H1 (cell line): ENCODE results near the gene GLG1. TPM values are rescaled to one million over a fixed set of nuclear protein-coding genes. Genes with fewer than 3 reads are reported as not detected.

Experiments
- CTCF ChIA-PET: fragments of 300-600 bp; sonication (Branson Sonifier 250); formaldehyde crosslinking; loops from one replicate; lab custom pipeline; 2021; ENCODE audit not compliant: partially characterized antibody; lab: Charles Lee
- POLR2A ChIA-PET: fragments of 300-600 bp; sonication (Branson Sonifier 250); formaldehyde crosslinking; loops from one replicate; lab custom pipeline; 2021; ENCODE audit warnings: inconsistent platforms; ENCODE audit not compliant: partially characterized antibody; lab: Charles Lee
- DNase-seq, 2 experiments: peaks; one replicate each; pipeline versions ENCODE4 v3.0.0 to v3.0.0-alpha.2; 2010 to 2022; ENCODE audit warnings: low spot score in 2 of 2, low read depth in 1 of 2, mixed read lengths in 1 of 2
- FAIRE-seq: peaks from 2 replicates; lab custom pipeline; 2011; peaks lifted over from hg19 to GRCh38; lab: Jason Lieb, UNC
- H2AFZ ChIP-seq: 2 replicates; pipeline ENCODE4 v1.8.1; 2012; ENCODE audit warnings: low read length, inconsistent platforms
- H2AK5ac ChIP-seq: 2 replicates; pipeline ENCODE4 v1.6.1; 2013; ENCODE audit warnings: low read depth, low read length
- H2BK120ac ChIP-seq: replicated peaks from 2 replicates; pipeline ENCODE3; 2013; ENCODE audit warnings: low read depth, low read length, inconsistent platforms
- H2BK12ac ChIP-seq: 2 replicates; pipeline ENCODE4 v1.6.1; 2013; ENCODE audit warnings: low read depth, low read length
- H2BK15ac ChIP-seq: 2 replicates; pipeline ENCODE4 v1.6.1; 2013; ENCODE audit warnings: low read length
- H2BK20ac ChIP-seq: 2 replicates; pipeline ENCODE4 v1.6.1; 2013; ENCODE audit warnings: low read length
- H2BK5ac ChIP-seq: 2 replicates; pipeline ENCODE4 v1.6.1; 2013; ENCODE audit warnings: low read depth, low read length
- H3K14ac ChIP-seq: 2 replicates; pipeline ENCODE4 v1.6.1; 2013; ENCODE audit warnings: inconsistent platforms; ENCODE audit not compliant: insufficient read length
- H3K18ac ChIP-seq: 2 replicates; pipeline ENCODE4 v1.6.1; 2013; ENCODE audit warnings: low read length; ENCODE audit errors: extremely low read depth
- H3K23ac ChIP-seq: 2 replicates; pipeline ENCODE4 v1.6.1; 2013; ENCODE audit warnings: inconsistent platforms; ENCODE audit not compliant: insufficient read length
- H3K23me2 ChIP-seq: 2 replicates; pipeline ENCODE4 v1.6.1; 2013; ENCODE audit warnings: low read depth, low read length
- H3K27ac ChIP-seq: 2 replicates; pipeline ENCODE4 v1.6.1; 2011; ENCODE audit warnings: low read depth, low read length, inconsistent platforms
- H3K27me3 ChIP-seq, 4 experiments: replicated peaks in 1 of 4; 1 replicate in 1 of 4; 2 replicates in 3 of 4; pipeline versions ENCODE4 v1.6.1 to v1.8.1; 2011 to 2013; ENCODE audit warnings: low read length in 3 of 4, mild to moderate bottlenecking in 3 of 4, inconsistent platforms in 2 of 4, mixed read lengths in 2 of 4, moderate library complexity in 1 of 4; ENCODE audit not compliant: control insufficient read depth in 3 of 4, insufficient read depth in 3 of 4; ENCODE audit errors: extremely low read depth in 1 of 4
- H3K36me3 ChIP-seq, 4 experiments: 2 replicates each; pipeline versions ENCODE4 v1.6.1 to v1.8.1; 2011 to 2013; ENCODE audit warnings: mild to moderate bottlenecking in 4 of 4, low read length in 3 of 4, moderate library complexity in 2 of 4, control low read depth in 1 of 4, inconsistent platforms in 1 of 4; ENCODE audit not compliant: insufficient read depth in 4 of 4, control insufficient read depth in 2 of 4
- H3K4ac ChIP-seq: replicated peaks from 2 replicates; pipeline ENCODE3; 2013; ENCODE audit warnings: low read length, low read depth, mixed read lengths, inconsistent platforms; ENCODE audit not compliant: insufficient read length
- H3K4me1 ChIP-seq, 4 experiments: replicated peaks in 1 of 4; 1 replicate in 1 of 4; 2 replicates in 3 of 4; pipeline versions ENCODE4 v1.6.1 to v1.8.1; 2011 to 2013; ENCODE audit warnings: low read length in 3 of 4, inconsistent platforms in 2 of 4, mixed read lengths in 1 of 4; ENCODE audit not compliant: insufficient read depth in 4 of 4, control insufficient read depth in 3 of 4
- H3K4me2 ChIP-seq, 2 experiments: 2 replicates each; pipeline versions ENCODE4 v1.6.1 to v1.8.1; 2011 to 2013; ENCODE audit warnings: low read depth in 2 of 2, low read length in 2 of 2, control low read depth in 1 of 2, inconsistent platforms in 1 of 2, mild to moderate bottlenecking in 1 of 2; ENCODE audit not compliant: insufficient read depth in 1 of 2
- H3K4me3 ChIP-seq, 4 experiments: fragments of 200-600, 300-600 bp in 1 of 4; sonication (generic), shearing (Covaris generic), sonication (Bioruptor Twin) in 1 of 4; 2 replicates each; pipeline versions ENCODE4 v1.5.1 to v1.8.1; 2011 to 2016; ENCODE audit warnings: low read length in 4 of 4, low read depth in 3 of 4, control low read depth in 2 of 4, inconsistent platforms in 2 of 4, mild to moderate bottlenecking in 2 of 4, mixed read lengths in 1 of 4, moderate library complexity in 1 of 4; ENCODE audit not compliant: insufficient read depth in 2 of 4; ENCODE audit errors: extremely low read depth in 1 of 4
- H3K56ac ChIP-seq: replicated peaks from 2 replicates; pipeline ENCODE3; 2013; ENCODE audit warnings: low read depth, mild to moderate bottlenecking, mixed read lengths, low read length, inconsistent platforms; ENCODE audit not compliant: insufficient read length
- H3K79me1 ChIP-seq: 2 replicates; pipeline ENCODE4 v1.6.1; 2013; ENCODE audit warnings: low read depth, low read length, control low read depth
- H3K79me2 ChIP-seq, 2 experiments: 2 replicates each; pipeline versions ENCODE4 v1.6.1 to v1.8.1; 2012 to 2013; ENCODE audit warnings: low read length in 2 of 2, mild to moderate bottlenecking in 2 of 2, inconsistent platforms in 1 of 2; ENCODE audit not compliant: insufficient read depth in 2 of 2, control insufficient read depth in 1 of 2
- H3K9ac ChIP-seq, 4 experiments: replicated peaks in 1 of 4; 1 replicate in 1 of 4; 2 replicates in 3 of 4; pipeline versions ENCODE4 v1.6.1 to v1.8.1; 2011 to 2013; ENCODE audit warnings: low read depth in 3 of 4, low read length in 3 of 4, control low read depth in 2 of 4, mild to moderate bottlenecking in 2 of 4, moderate library complexity in 2 of 4, inconsistent platforms in 1 of 4; ENCODE audit errors: extremely low read depth in 1 of 4
- H3K9me3 ChIP-seq, 2 experiments: 2 replicates each; pipeline versions ENCODE4 v1.6.1 to v1.8.1; 2012 to 2013; ENCODE audit warnings: mild to moderate bottlenecking in 2 of 2, moderate library complexity in 2 of 2, control low read depth in 1 of 2, inconsistent platforms in 1 of 2, low read depth in 1 of 2, low read length in 1 of 2, mixed read lengths in 1 of 2; ENCODE audit not compliant: insufficient read depth in 2 of 2
- H4K20me1 ChIP-seq, 2 experiments: replicated peaks in 1 of 2; 2 replicates each; pipeline versions ENCODE3 to v1.8.1; 2011 to 2013; ENCODE audit warnings: inconsistent platforms in 2 of 2, low read length in 2 of 2, mild to moderate bottlenecking in 1 of 2; ENCODE audit not compliant: insufficient read depth in 2 of 2, control insufficient read depth in 1 of 2
- H4K5ac ChIP-seq: 2 replicates; pipeline ENCODE4 v1.6.1; 2013; ENCODE audit warnings: low read length, low read depth, mixed read lengths, inconsistent platforms; ENCODE audit not compliant: insufficient read length
- H4K8ac ChIP-seq: 2 replicates; pipeline ENCODE4 v1.8.0; 2013; ENCODE audit warnings: mild to moderate bottlenecking, moderate library complexity, low read length, inconsistent platforms; ENCODE audit not compliant: insufficient read depth; ENCODE audit errors: extremely low read depth
- H4K91ac ChIP-seq: replicated peaks from 2 replicates; pipeline ENCODE3; 2013; ENCODE audit warnings: low read length, mixed read lengths, inconsistent platforms; ENCODE audit not compliant: insufficient read length
- BRCA1 ChIP-seq: IDR thresholded peaks from 2 replicates; pipeline ENCODE4 v1.6.1; 2012; ENCODE audit warnings: low read depth, low read length, improper control_type of control experiment
- CHD2 ChIP-seq: IDR thresholded peaks from 2 replicates; pipeline ENCODE4 v1.6.1; 2012; ENCODE audit warnings: low read length, improper control_type of control experiment
- EZH2 ChIP-seq: fragments of 200-600 bp; sonication (generic); IDR thresholded peaks from 2 replicates; pipeline ENCODE4 v1.7.1; 2012; ENCODE audit warnings: low read depth, mild to moderate bottlenecking, moderate library complexity, low read length, inconsistent platforms; ENCODE audit not compliant: severe bottlenecking
- FOSL1 ChIP-seq: IDR thresholded peaks from 2 replicates; pipeline ENCODE4 v1.6.1; 2011; ENCODE audit warnings: mild to moderate bottlenecking, low read depth, low read length, moderate library complexity; ENCODE audit not compliant: insufficient read depth
- HDAC2 ChIP-seq, 2 experiments: fragments of 300-600 bp in 1 of 2; sonication (generic) in 1 of 2; IDR thresholded peaks; 2 replicates each; pipeline ENCODE4 v1.6.1; 2011 to 2012; ENCODE audit warnings: low read depth in 2 of 2, low read length in 2 of 2, mild to moderate bottlenecking in 2 of 2, moderate library complexity in 2 of 2, borderline replicate concordance in 1 of 2, inconsistent platforms in 1 of 2
- HDAC6 ChIP-seq: IDR thresholded peaks from one replicate; pipeline ENCODE4 v1.7.1; 2012; ENCODE audit warnings: low read depth, mild to moderate bottlenecking, inconsistent platforms, low read length, moderate library complexity
- KDM4A ChIP-seq: IDR thresholded peaks from one replicate; pipeline ENCODE4 v1.7.1; 2012; ENCODE audit warnings: low read depth, mild to moderate bottlenecking, moderate library complexity, low read length, inconsistent platforms; ENCODE audit not compliant: severe bottlenecking
- PHF8 ChIP-seq: fragments of 200-600 bp; sonication (generic); conservative IDR thresholded peaks from 2 replicates; pipeline ENCODE4 v1.7.1; 2012; ENCODE audit warnings: low read depth, mild to moderate bottlenecking, inconsistent platforms, low read length, moderate library complexity
- RFX5 ChIP-seq: IDR thresholded peaks from 2 replicates; pipeline ENCODE4 v1.6.1; 2011; ENCODE audit warnings: low read depth, low read length, improper control_type of control experiment, borderline replicate concordance
- SP1 ChIP-seq: IDR thresholded peaks from 2 replicates; pipeline ENCODE4 v1.6.1; 2011; ENCODE audit warnings: low read depth, low read length
- SP4 ChIP-seq: IDR thresholded peaks from 2 replicates; pipeline ENCODE4 v1.6.1; 2012; ENCODE audit warnings: low read length, inconsistent platforms
- WGBS, 2 experiments: shearing (Covaris generic) in 1 of 2; methylation state at CpG; one replicate each; pipeline versions ENCODE4 v1.1.6 to v1.1.7; 2013 to 2015; ENCODE audit warnings: low lambda C conversion rate in 2 of 2, mixed read lengths in 2 of 2, inconsistent platforms in 1 of 2, low coverage in 1 of 2, missing lambda C conversion rate in 1 of 2; ENCODE audit not compliant: insufficient replicate concordance in 2 of 2, insufficient coverage in 1 of 2, insufficient read length in 1 of 2; ENCODE audit errors: extremely low coverage in 1 of 2, missing lambda C conversion rate in 1 of 2; 5-methylcytosine and 5-hydroxymethylcytosine counted together
- polyA plus RNA-seq, 7 experiments: library from polyadenylated mRNA; depleted of rRNA in 3 of 7; stranded (reverse) in 5 of 7; unstranded in 2 of 7; fragments of >200 nt in 5 of 7; fragments of 200-250 nt in 2 of 7; gene quantifications; 1 replicate in 5 of 7; 2 replicates in 1 of 7; 4 replicates in 1 of 7; pipeline versions ENCODE4 v1.2.1 to v1.2.3, GENCODE V29; 2011 to 2013; ENCODE audit warnings: missing spikeins in 2 of 7, mixed read lengths in 2 of 7
- total RNA-seq: library from RNA; stranded (reverse); fragmentation: NEBNext Ultra II Directional; extraction: Animal tissue kit (Norgen Biotek cat#: 25700); gene quantifications from 2 replicates; pipeline ENCODE4 v1.2.1, GENCODE V29; 2021
- TF ChIP-seq, protein P1 (sequence below): IDR thresholded peaks from 2 replicates; pipeline ENCODE4 v1.6.1; 2012; ENCODE audit warnings: low read length, inconsistent platforms

Gene GLG1
- total and polyA plus RNA-seq, 2 of the 8 experiments (the other 6 are each of a cell fraction or from before 2014, with no cell fraction given) = 53.4 to 139 TPM

DNA sequence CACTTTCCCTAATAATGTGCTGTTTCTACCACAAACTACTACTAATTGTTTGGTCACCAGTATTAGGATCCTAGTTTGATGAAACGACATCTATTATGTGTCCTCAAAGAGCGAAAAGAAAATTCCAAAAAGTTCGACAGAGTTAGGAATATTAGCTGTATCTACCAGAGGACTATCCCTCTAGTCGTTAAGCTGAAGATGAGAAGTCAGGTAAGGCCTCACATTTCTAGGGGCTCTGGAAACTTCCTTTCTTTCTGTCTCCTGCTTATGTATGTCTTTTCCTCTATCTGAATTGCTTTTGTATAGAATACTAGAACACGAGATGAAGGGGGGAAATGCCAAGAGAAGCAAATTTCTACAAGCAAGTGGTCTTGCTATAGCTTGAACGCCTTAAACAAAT is 1.6 kb downstream of the GLG1 start:
- WGBS, 2 experiments = 74% methylated on average over 6 of the region's 6 CpGs; no CpG with 5 or more reads in 1 of the 2 experiments
- H3K79me2 ChIP-seq = peaks cover 25 to 62% of the 10 kb centered on the region in 2 experiments

More for the DNA sequence above, 1.6 kb downstream of the GLG1 start:
- Histone ChIP-seq H4K5ac (no peak overlapping the region), H3K27ac (no peak overlapping the region), H3K18ac (no peak overlapping the region), H3K14ac (no peak overlapping the region), H3K23ac (no peak overlapping the region), H4K8ac (no peak overlapping the region), H3K56ac (no peak overlapping the region), H4K91ac (no peak overlapping the region), H2BK12ac (no peak overlapping the region), H3K4ac (no peak overlapping the region), H2AK5ac (no peak overlapping the region), H2BK20ac (no peak overlapping the region), H3K27me3 (no peaks in the 10 kb centered on the region), H2BK15ac (no peak overlapping the region), H3K79me1 (no peaks in the 10 kb centered on the region; the same call in 1 of the 2 replicates), H3K9me3 (no peaks in the 10 kb centered on the region), H2BK5ac (no peak overlapping the region), H2BK120ac (no peak overlapping the region), H3K4me1 (peaks cover 2 to 7% (median 6%) of the 10 kb centered on the region in 4 experiments; a peak in 5 of 7 replicates), H2AFZ (no peak overlapping the region), H3K9ac (no peak overlapping the region), H3K36me3 (no peaks in the 10 kb centered on the region), H3K4me2 (peak overlapping the region; percentile 84 to 87), H3K4me3 (peak overlapping the region; percentile 71 to 92 (median 89); a peak in 7 of 8 replicates), H3K23me2 (peaks cover 4% of the 10 kb centered on the region), H4K20me1 (peaks cover 7% of the 10 kb centered on the region in 2 experiments)
- no peak for FAIRE-seq
- POLR2A ChIA-PET = interaction anchor here (0.7 to 4.6 kb wide), 5 partner anchors 10 to 62 kb away, joined by 3 to 27 read pairs (median 7); partner anchors contain the start of gene RFWD3
- no peak for TF ChIP-seq HDAC2 (IDR thresholded peaks at IDR 0.05; ENCODE audit: borderline replicate concordance in 1 of 2, low read depth in 2 of 2, low read length in 2 of 2)
- TF ChIP-seq RFX5 = no peak
- no peak for TF ChIP-seq HDAC6
- TF ChIP-seq, protein P1, sequence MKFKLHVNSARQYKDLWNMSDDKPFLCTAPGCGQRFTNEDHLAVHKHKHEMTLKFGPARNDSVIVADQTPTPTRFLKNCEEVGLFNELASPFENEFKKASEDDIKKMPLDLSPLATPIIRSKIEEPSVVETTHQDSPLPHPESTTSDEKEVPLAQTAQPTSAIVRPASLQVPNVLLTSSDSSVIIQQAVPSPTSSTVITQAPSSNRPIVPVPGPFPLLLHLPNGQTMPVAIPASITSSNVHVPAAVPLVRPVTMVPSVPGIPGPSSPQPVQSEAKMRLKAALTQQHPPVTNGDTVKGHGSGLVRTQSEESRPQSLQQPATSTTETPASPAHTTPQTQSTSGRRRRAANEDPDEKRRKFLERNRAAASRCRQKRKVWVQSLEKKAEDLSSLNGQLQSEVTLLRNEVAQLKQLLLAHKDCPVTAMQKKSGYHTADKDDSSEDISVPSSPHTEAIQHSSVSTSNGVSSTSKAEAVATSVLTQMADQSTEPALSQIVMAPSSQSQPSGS = no peak
- no peak for TF ChIP-seq SP4
- no peak for TF ChIP-seq BRCA1
- no peak for TF ChIP-seq KDM4A
- no peak for TF ChIP-seq CHD2
- TF ChIP-seq PHF8 = no peak
- no peak for TF ChIP-seq EZH2
- TF ChIP-seq SP1 = no peak
- no peak for TF ChIP-seq FOSL1
- CTCF ChIA-PET = interaction anchor here (0.9 to 1.2 kb wide), 2 partner anchors 17 to 41 kb away, joined by 3 read pairs; no protein-coding TSS in a partner anchor
- no peak for DNase-seq
